NCI-H146 (cell line): ENCODE data around the gene TOPAZ1.

Experiments used
- DNase-seq: peaks from one replicate; lab custom pipeline; 2025; lab: John Stamatoyannopoulos, UW

Gene TOPAZ1

GRCh38 chr3:44242721-44243120 lies 1.0 kb downstream of the TOPAZ1 start:
- DNase-seq: no peak

- DNase-seq: no peak
These were observed 6.5 kb downstream of the TOPAZ1 start for GRCh38 chr3:44248152-44248551.

- DNase-seq: no peak
These were observed 10.8 kb downstream of the TOPAZ1 start for GRCh38 chr3:44252332-44252959.

- no peak for DNase-seq
These were observed 17.7 kb downstream of the TOPAZ1 start for GRCh38 chr3:44259404-44259803.

GRCh38 chr3:44264146-44264545 lies 22.5 kb downstream of the TOPAZ1 start:
- DNase-seq: no peak

- DNase-seq: no peak
These were observed 24.1 kb downstream of the TOPAZ1 start for GRCh38 chr3:44265815-44266214.

GRCh38 chr3:44272191-44272590 lies 30.5 kb downstream of the TOPAZ1 start:
- no peak for DNase-seq

- no peak for DNase-seq
These were observed 36.2 kb downstream of the TOPAZ1 start for GRCh38 chr3:44277925-44278324.

GRCh38 chr3:44280077-44280476 lies 38.4 kb downstream of the TOPAZ1 start:
- no peak for DNase-seq

- no peak for DNase-seq
These were observed 38.9 kb downstream of the TOPAZ1 start for GRCh38 chr3:44280631-44281030.

- no peak for DNase-seq
These were observed 43.3 kb downstream of the TOPAZ1 start for GRCh38 chr3:44284949-44285348.

- DNase-seq: no peak
These were observed 48.3 kb downstream of the TOPAZ1 start for GRCh38 chr3:44289882-44290462.

GRCh38 chr3:44292276-44292675 lies 50.6 kb downstream of the TOPAZ1 start:
- no peak for DNase-seq

- DNase-seq: no peak
These were observed 51.3 kb downstream of the TOPAZ1 start for GRCh38 chr3:44292947-44293346.

- DNase-seq: no peak
These were observed 55.6 kb downstream of the TOPAZ1 start for GRCh38 chr3:44297255-44297654.

- no peak for DNase-seq
These were observed 60.1 kb downstream of the TOPAZ1 start for GRCh38 chr3:44301746-44302145.

GRCh38 chr3:44309500-44309899 lies 67.8 kb downstream of the TOPAZ1 start:
- DNase-seq: no peak

- no peak for DNase-seq
These were observed 77.2 kb downstream of the TOPAZ1 start for GRCh38 chr3:44318891-44319311.

- DNase-seq: no peak
These were observed 79.6 kb downstream of the TOPAZ1 start for GRCh38 chr3:44321335-44321734.

GRCh38 chr3:44323341-44323955 lies 81.8 kb downstream of the TOPAZ1 start:
- peak; percentile 17 for DNase-seq

GRCh38 chr3:44324584-44324983 lies 82.9 kb downstream of the TOPAZ1 start:
- DNase-seq: no peak

- no peak for DNase-seq
These were observed 84.3 kb downstream of the TOPAZ1 start for GRCh38 chr3:44326019-44326418.

- DNase-seq: no peak
These were observed 84.8 kb downstream of the TOPAZ1 start for GRCh38 chr3:44326515-44326914.

GRCh38 chr3:44329946-44330345 lies 88.3 kb downstream of the TOPAZ1 start:
- no peak for DNase-seq
